MM.1S (cell line): ENCODE results near the gene NINJ1.

Experiments
- CTCF ChIP-seq: fragments of 300-600 bp; sonication (generic); IDR thresholded peaks from 2 replicates; pipeline ENCODE4 v1.5.1; 2016; ENCODE audit warnings: antibody characterized with exemption, low read length, mixed read lengths
- EZH2 ChIP-seq: fragments of 300-600 bp; sonication (generic); optimal IDR thresholded peaks from 2 replicates; pipeline ENCODE3; 2017; ENCODE audit warnings: low read depth, mild to moderate bottlenecking, antibody characterized with exemption, low read length, mixed read lengths
- EZH2phosphoT487 ChIP-seq: fragments of 300-600 bp; sonication (generic); IDR thresholded peaks from 2 replicates; pipeline ENCODE4 v1.6.1; 2018; ENCODE audit warnings: antibody characterized with exemption, low read length

- TF ChIP-seq CTCF (no peak), EZH2 (no peak), EZH2phosphoT487 (no peak)
These were observed 5.5 kb upstream of the NINJ1 start for GRCh38 chr9:93139365-93140182.
